GM13977 (cell line): ENCODE measurements around the gene CADM1.
A peak's percentile ranks its signal among the peaks of the same experiment; 100 is the strongest.

Experiments
- DNase-seq: peaks from one replicate; pipeline ENCODE4 v3.0.0; 2012; ENCODE audit warnings: low spot score
- CTCF ChIP-seq: IDR thresholded peaks from 2 replicates; pipeline ENCODE4 v1.5.1; 2012; ENCODE audit warnings: mild to moderate bottlenecking, control low read depth; ENCODE audit not compliant: insufficient read depth; ENCODE audit errors: extremely low read depth, missing control alignments
- in situ Hi-C: fragments of 300-500 bp; cut with MboI; formaldehyde crosslinking; loops from one replicate; pipeline ENCODE4 v1.12.0; 2022; ENCODE audit warnings: low sequenced_read_pairs, low pct_unique_long_range_greater_than_20kb, mixed read lengths, inconsistent platforms; ENCODE audit not compliant: unreplicated experiment

Gene CADM1

DNA sequence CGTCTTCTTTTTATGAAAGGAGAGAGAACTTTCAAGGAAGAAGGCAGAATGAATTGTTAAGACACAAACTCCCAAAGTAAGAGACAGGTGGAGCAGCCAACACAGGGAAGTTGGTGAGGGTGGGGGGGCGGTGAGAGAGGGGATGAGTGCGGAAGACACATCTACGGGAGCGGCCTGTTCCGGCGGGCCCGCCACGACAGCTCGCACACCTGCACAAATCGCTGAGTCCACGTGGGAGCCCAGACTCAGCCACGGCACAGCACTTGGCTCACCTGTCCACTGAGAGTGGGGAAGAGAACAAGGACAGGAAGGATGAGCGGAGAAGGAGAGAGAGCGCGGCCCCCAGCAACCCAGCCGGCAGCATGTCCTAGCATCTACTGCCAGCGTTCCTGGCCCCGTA, 331.1 kb downstream of the CADM1 start:
- no peak for DNase-seq
- no peak for TF ChIP-seq CTCF
- in situ Hi-C loops = no loop called here

- DNase-seq = peak; percentile 35
- TF ChIP-seq CTCF = peak; percentile 75
- in situ Hi-C loops = no loop called here
Observed at GRCh38 chr11:115170133-115170815, 333.9 kb downstream of the CADM1 start.

DNA sequence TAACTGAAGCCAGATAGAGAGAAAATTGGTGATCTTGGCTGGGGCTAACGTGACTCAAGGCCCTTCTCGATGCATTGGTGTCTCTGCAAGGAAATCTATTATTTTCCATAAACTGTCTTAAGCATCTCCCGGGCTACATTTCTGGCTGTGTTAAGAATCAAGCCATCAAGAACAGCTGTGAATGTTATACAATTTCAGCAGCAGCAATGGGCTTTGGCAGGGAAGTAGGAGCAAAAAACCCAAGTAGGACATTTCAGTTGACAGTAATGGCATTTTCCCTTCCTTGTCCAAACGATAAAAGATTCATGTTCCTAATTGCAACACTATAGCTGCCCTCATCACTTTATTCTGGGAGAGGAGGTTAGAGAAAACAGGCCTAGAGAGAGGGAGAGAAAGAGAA, 335.0 kb downstream of the CADM1 start:
- in situ Hi-C loops = no loop called here
- no peak for DNase-seq
- no peak for TF ChIP-seq CTCF

GRCh38 chr11:115168686-115169085, 335.5 kb downstream of the CADM1 start:
- no peak for TF ChIP-seq CTCF
- DNase-seq = no peak
- in situ Hi-C loops = no loop called here

- in situ Hi-C loops = no loop called here
- TF ChIP-seq CTCF = no peak
- DNase-seq = no peak
Observed at GRCh38 chr11:115168229-115168671, 336.0 kb downstream of the CADM1 start.

GRCh38 chr11:115167456-115167855, 336.8 kb downstream of the CADM1 start:
- DNase-seq = no peak
- in situ Hi-C loops = no loop called here
- TF ChIP-seq CTCF = no peak

DNA sequence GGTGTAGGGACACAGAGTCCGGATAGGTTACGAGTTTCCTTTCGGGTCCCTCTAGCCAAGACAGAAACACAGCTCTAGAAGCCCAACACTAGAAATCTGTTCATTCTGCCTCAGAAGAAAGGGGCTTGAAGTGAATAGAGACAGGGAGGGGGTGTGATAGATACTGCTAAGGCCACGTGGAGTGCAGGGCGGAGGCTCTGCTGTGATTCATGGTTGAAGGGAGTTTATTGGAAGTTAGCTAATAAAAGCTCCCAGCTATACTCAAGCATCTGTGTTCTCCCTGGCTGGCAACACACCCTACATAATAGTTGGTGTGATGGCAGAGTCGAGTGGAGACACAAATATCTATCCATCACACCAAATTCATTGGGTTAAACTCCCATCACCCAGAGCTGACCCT, 337.4 kb downstream of the CADM1 start:
- no peak for DNase-seq
- in situ Hi-C loops = no loop called here
- TF ChIP-seq CTCF = no peak
